ENCODE results near the gene ZFP14.
"Not testable (repeated sequence)": the region's sequence is repeated elsewhere in the genome, so short reads cannot be mapped to it uniquely, and the experiment has no call there.

The ZFP14 gene

DNA sequence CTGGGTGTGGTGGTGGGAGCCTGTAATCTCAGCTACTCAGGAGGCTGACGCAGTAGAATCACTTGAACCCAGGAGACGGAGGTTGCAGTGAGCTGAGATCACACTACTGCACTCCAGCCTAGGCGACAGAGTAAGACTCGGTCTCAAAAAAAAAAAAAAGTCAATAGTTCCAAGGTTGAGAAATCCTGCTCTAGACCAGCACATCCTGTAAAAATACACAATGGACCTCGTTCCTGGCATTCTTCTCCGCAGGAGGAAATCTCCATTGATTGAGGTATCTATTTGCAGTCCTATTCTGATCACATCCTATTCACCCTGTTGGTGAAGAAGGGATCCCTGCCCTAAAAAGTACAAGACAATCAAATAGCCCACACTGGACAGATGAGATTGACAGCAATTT is 15.2 kb downstream of the ZFP14 start:
- H3K9me3 Mint-ChIP-seq, result peaks cover 13% of the 10 kb centered on the region
- no peaks in the 10 kb centered on the region for H3K4me1 Mint-ChIP-seq
- H3K36me3 Mint-ChIP-seq (ENCODE audit: low read depth), result peaks cover 95% of the 10 kb centered on the region
- H3K27me3 Mint-ChIP-seq (ENCODE audit: low read depth), result no peaks in the 10 kb centered on the region
- no peak overlapping the region for H3K27ac Mint-ChIP-seq
- H3K4me3 Mint-ChIP-seq, result no peak overlapping the region
- TF ChIP-seq, protein P1, sequence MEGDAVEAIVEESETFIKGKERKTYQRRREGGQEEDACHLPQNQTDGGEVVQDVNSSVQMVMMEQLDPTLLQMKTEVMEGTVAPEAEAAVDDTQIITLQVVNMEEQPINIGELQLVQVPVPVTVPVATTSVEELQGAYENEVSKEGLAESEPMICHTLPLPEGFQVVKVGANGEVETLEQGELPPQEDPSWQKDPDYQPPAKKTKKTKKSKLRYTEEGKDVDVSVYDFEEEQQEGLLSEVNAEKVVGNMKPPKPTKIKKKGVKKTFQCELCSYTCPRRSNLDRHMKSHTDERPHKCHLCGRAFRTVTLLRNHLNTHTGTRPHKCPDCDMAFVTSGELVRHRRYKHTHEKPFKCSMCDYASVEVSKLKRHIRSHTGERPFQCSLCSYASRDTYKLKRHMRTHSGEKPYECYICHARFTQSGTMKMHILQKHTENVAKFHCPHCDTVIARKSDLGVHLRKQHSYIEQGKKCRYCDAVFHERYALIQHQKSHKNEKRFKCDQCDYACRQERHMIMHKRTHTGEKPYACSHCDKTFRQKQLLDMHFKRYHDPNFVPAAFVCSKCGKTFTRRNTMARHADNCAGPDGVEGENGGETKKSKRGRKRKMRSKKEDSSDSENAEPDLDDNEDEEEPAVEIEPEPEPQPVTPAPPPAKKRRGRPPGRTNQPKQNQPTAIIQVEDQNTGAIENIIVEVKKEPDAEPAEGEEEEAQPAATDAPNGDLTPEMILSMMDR (IDR thresholded peaks at IDR 0.05; ENCODE audit: unreplicated experiment in 3 of 3), result no peak

DNA sequence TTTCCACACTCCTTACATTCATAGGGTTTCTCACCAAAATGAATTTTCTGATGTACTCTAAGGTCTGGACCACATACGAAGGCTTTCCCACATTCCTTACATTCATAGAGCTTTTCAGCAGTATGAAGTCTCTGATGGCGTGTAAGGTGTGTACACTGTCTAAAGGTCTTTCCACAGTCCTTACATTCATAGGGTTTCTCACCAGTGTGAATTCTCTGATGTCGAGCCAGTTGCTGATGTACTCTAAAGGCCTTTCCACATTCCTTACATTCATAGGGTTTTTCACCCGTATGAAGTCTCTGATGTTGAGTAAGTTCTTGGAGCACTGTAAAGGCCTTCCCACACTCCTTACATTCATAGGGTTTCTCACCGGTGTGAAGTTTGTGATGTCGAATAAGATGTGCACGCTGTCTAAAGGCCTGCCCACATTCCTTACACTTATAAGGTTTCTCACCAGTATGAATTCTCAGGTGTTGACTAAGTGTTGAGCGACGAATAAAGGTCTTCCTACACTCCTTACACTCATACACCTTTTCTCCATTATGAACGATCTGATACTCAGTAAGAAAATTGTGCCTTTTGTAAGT is 38.1 kb downstream of the ZFP14 start:
- TF ChIP-seq, protein P1 (IDR thresholded peaks at IDR 0.05; ENCODE audit: unreplicated experiment in 3 of 3), result no peak
- Mint-ChIP-seq H3K27me3 (ENCODE audit: low read depth) (no peaks in the 10 kb centered on the region), H3K27ac (no peak overlapping the region), H3K36me3 (ENCODE audit: low read depth) (peaks cover 92% of the 10 kb centered on the region), H3K4me3 (no peak overlapping the region), H3K4me1 (no peaks in the 10 kb centered on the region), H3K9me3 (peaks cover 55% of the 10 kb centered on the region)

DNA sequence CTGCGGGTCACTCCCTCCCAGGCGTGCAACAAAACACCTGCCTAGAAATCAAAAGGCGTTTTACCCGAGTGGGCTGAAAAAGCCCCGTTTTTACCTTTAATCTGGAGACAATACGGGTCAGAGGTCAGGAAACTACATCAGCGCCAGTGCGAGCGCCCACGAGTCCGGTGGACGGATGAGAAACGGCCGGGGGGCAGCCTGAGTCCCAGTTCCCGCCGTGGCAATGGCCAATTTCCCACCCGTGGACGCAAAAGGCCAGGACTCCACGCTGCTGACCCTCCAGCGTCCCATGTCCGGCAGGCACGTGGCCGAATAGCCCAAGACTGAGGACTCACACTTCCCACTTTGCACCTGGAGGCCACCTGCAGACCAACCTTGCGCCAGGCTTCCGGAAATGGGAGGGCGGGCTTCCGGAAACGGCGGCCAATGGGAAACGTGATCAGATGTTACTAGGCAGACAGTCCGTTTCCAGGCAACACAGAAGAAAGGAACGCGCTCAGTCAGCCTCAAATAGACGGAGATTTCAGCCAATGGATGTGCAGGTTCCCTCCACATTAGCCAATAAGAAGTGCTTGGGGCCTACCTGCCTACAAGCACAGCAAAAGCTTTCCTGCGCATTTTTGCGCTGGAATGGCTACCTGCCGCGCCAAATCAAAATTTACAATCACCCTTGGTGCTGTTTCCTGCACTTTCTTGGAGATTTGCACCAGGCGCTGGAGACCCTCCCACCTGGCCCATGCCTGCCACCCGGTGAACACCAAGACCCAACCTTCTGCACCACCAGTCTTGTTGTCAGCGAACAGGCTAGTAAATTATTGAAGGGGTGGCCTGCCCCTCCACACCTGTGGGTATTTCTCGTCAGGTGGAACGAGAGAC is 47.4 kb downstream of the ZFP14 start:
- H3K36me3 Mint-ChIP-seq (ENCODE audit: low read depth), result peaks cover 77% of the 10 kb centered on the region
- peaks cover 40% of the 10 kb centered on the region for H3K9me3 Mint-ChIP-seq
- H3K4me1 Mint-ChIP-seq, result peaks cover 22% of the 10 kb centered on the region
- TF ChIP-seq, protein P1 (IDR thresholded peaks at IDR 0.05; ENCODE audit: unreplicated experiment in 3 of 3), result no peak
- peak overlapping the region; percentile 91 to 96 (median 95) for H3K27ac Mint-ChIP-seq
- no peaks in the 10 kb centered on the region for H3K27me3 Mint-ChIP-seq (ENCODE audit: low read depth)
- H3K4me3 Mint-ChIP-seq, result peak overlapping the region; percentile 92 to 94 (median 92)

DNA sequence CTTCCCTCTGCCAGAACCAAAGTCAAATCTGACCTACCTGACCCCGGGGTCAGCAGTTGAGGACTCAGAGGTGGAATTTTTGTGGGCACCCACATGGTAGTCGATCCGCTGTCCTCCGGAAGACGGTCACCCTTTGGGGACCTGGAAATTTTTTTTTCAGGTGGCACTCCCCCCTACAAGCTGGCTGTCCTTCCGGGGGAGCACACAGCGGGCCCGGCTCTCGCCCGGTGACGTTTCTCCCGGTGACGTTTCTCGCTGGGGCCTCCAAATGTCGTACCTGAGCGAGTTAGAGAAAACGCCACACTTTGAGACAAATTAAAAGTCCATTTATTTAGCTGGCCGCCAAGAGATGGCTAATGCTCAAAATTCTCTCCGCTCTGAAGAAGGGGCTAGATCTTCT is 48.8 kb downstream of the ZFP14 start:
- Mint-ChIP-seq H3K27ac (peak overlapping the region; percentile 80 to 96 (median 95)), H3K36me3 (ENCODE audit: low read depth) (peaks cover 77% of the 10 kb centered on the region), H3K4me3 (peak overlapping the region; percentile 92 to 94 (median 92)), H3K9me3 (peaks cover 44% of the 10 kb centered on the region), H3K4me1 (peaks cover 22% of the 10 kb centered on the region), H3K27me3 (ENCODE audit: low read depth) (no peaks in the 10 kb centered on the region)
- TF ChIP-seq, protein P1 (IDR thresholded peaks at IDR 0.05; ENCODE audit: unreplicated experiment in 3 of 3), result no peak

DNA sequence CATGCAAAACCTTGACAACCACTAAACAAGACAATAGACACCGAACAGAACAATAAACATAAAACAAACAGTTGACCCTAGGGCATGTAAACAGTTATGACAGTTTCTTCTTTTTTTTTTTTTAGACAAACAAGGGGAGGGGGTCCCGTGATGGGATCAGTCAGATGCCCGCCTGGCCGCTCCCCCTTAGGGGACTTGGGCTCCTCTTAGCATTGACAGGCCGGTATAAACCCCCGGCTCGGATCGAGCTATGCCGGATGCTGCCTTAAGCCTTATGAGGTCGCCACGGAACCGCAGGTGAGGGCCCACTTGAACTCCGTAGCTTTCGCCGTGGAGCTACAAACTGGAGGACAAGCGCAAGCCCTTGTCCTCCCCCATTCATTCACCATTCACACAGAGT is 49.5 kb downstream of the ZFP14 start:
- H3K4me1 Mint-ChIP-seq, result peaks cover 22% of the 10 kb centered on the region
- peaks cover 49% of the 10 kb centered on the region for H3K9me3 Mint-ChIP-seq
- peaks cover 83% of the 10 kb centered on the region for H3K36me3 Mint-ChIP-seq (ENCODE audit: low read depth)
- peak overlapping the region; percentile 84 to 94 (median 88) for H3K4me3 Mint-ChIP-seq
- H3K27me3 Mint-ChIP-seq (ENCODE audit: low read depth); H3K27ac Mint-ChIP-seq: not testable (repeated sequence)

DNA sequence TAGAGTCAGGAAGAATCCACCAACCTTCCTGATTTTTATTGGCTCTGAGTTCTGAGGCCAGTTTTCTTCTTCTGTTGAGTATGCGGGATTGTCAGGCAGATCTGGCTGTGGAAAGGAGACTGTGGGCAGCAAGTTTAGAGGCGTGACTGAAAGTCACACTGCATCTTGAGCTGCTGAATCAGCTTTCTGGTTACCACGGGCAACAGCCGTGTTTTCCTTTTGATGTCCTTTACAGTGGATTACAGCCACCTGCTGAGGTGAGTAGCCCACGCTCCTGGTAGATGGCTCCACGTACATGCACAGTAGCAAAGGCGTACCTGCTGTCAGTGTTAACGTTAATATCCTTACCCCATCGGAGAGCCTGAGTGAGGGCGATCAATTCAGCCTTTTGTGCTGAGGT is 52.4 kb downstream of the ZFP14 start:
- not testable (repeated sequence) for H3K4me3 Mint-ChIP-seq; H3K27me3 Mint-ChIP-seq (ENCODE audit: low read depth); H3K27ac Mint-ChIP-seq
- Mint-ChIP-seq H3K4me1 (peaks cover 15% of the 10 kb centered on the region), H3K9me3 (peaks cover 39% of the 10 kb centered on the region), H3K36me3 (ENCODE audit: low read depth) (peaks cover 94% of the 10 kb centered on the region)

DNA sequence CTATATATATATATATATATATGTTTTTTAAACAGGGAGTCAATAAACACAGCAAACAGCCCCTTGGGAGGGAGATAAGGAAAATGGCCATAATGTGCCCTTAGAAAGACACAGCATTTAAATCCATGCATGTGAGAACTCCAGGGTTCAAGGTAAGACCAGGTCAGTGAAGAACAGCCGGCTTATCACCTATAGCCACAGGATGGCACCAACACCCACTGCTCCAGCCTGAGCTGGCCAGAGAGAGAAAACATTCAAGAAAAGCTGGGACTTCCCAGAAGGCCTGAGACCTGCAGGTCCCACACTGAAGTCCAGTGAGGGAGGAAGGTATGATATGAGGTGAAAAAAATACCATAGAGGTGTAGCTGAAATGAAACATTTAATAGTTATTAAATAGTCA is 63.8 kb downstream of the ZFP14 start:
- H3K4me3 Mint-ChIP-seq; H3K4me1 Mint-ChIP-seq; H3K27ac Mint-ChIP-seq; H3K27me3 Mint-ChIP-seq (ENCODE audit: low read depth): not testable (repeated sequence)
- H3K36me3 Mint-ChIP-seq (ENCODE audit: low read depth), result peaks cover 48% of the 10 kb centered on the region
- H3K9me3 Mint-ChIP-seq, result peaks cover 12% of the 10 kb centered on the region

DNA sequence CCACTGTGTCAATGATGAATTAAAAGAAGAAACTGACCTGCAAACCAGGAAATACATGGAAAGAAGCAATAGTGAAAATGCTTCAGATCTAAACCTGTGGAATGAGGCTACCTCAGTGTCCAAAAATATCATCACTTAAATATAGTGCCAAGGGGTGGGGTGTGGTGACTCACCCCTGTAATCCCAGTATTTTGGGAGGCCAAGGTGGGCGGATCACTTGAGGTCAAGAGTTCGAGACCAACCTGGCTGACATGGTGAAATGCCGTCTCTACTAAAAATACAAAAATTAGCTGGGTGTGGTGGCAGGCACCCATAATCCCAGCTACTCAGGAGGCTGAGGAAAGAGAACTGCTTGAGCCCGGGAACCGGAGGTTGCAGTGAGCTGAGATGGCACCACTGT is 64.9 kb downstream of the ZFP14 start:
- H3K4me3 Mint-ChIP-seq; H3K27me3 Mint-ChIP-seq (ENCODE audit: low read depth); H3K27ac Mint-ChIP-seq; H3K4me1 Mint-ChIP-seq: not testable (repeated sequence)
- Mint-ChIP-seq H3K9me3 (peaks cover 16% of the 10 kb centered on the region), H3K36me3 (ENCODE audit: low read depth) (peaks cover 50% of the 10 kb centered on the region)

DNA sequence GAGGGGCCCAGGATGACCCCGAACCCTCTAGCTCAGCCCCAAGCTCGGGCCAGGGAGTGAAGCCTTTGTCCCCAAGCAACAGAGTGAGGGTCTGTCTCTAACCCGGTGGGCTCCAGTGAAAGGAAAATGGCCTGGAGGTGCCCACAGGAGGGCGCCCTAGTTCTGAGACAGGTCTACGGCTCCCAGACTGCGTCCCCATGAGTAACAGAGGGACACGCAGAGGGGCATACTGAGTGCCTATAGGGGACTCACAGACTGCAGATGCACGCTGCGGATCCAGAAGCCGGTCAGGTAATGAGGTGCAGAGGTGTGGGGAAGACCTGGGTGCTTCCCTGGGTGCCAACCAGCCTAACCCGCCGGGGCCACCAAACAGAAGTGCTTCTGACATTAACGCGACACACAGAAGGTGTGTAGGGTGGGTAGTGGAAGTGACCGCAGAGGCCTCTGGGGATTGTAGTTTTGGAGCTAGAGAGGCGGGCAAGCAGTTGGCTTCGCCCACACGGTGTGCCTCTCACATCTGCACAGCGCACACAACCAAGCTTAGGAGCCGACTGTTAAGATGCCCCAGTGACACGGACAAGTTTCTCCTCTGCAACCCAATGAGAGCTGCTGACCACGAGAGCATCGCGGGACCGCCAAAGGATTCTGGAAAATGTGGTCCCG is 67.8 kb downstream of the ZFP14 start:
- not testable (repeated sequence) for H3K27ac Mint-ChIP-seq; H3K27me3 Mint-ChIP-seq (ENCODE audit: low read depth); H3K4me3 Mint-ChIP-seq; H3K4me1 Mint-ChIP-seq
- peaks cover 37% of the 10 kb centered on the region for H3K36me3 Mint-ChIP-seq (ENCODE audit: low read depth)
- H3K9me3 Mint-ChIP-seq, result peaks cover 16% of the 10 kb centered on the region

DNA sequence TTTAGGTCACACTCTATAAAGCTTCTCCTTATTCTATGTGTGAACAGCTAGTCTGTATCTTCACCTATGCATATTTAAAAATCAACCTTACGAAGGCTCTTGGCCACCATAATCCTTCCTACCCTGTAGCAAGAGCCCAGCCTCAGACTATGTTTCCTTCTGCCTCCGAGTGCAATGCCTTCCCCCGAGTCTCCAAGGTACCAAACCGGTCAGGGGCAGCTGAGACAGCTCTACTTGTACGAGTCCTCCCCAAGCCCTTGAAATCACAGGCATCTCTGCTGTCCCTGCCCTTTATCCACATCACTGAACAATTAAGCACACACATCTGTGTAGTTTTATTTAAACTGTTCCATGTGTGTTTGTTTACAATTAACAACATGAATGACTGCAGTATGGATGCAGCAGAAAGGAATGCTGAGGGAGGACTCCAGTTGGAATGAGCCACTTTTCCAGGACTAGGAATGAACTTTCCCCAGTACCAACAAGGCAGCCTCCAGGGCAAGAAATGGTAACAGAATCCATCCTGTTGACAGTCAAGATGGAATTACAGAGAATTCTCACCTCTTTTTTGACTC is 68.5 kb downstream of the ZFP14 start:
- not testable (repeated sequence) for H3K27ac Mint-ChIP-seq; H3K27me3 Mint-ChIP-seq (ENCODE audit: low read depth); H3K4me1 Mint-ChIP-seq; H3K4me3 Mint-ChIP-seq
- peaks cover 13% of the 10 kb centered on the region for H3K9me3 Mint-ChIP-seq
- peaks cover 30% of the 10 kb centered on the region for H3K36me3 Mint-ChIP-seq (ENCODE audit: low read depth)
